ENCODE results near the gene HES1. TPM values are rescaled to one million over a fixed set of nuclear protein-coding genes. Genes with fewer than 3 reads are reported as not detected.
"Not testable (repeated sequence)": the region's sequence is repeated elsewhere in the genome, so short reads cannot be mapped to it uniquely, and the experiment has no call there.

HES1 gene
- polyA plus RNA-seq, 1 donor from 2014 or later, result 0.25 TPM

DNA sequence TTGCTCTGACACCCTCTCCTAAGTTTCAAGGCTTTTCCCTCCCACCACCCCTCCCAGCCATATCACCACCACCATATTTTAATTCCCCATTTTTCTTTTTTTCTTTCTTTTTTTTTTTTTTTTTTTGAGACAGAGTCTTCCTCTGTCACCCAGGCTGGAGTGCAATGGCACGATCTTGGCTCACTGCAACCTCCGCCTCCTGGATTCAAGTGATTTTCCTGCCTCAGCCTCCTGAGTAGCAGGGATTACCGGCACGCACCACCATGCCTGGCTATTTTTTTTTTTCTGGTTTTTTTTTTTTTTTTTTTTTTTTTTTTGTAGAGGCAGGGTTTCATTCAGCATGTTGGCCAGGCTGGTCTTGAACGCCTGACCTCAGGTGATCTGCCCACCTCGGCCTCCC lies 44.1 kb upstream of the HES1 start:
- not testable (repeated sequence) for H3K36me3 ChIP-seq (ENCODE audit: insufficient read depth, low read length); H3K27me3 ChIP-seq (ENCODE audit: insufficient read depth, low read depth, low read length); H3K9me3 ChIP-seq (ENCODE audit: low read length); H3K4me2 ChIP-seq (ENCODE audit: low read length); H3K9me2 ChIP-seq (ENCODE audit: insufficient read depth, low read length); H3K9ac ChIP-seq (ENCODE audit: low read length); H3K4me3 ChIP-seq (ENCODE audit: low read length); H2AFZ ChIP-seq (ENCODE audit: low read depth, low read length); H3K27ac ChIP-seq (ENCODE audit: low read length); H4K20me1 ChIP-seq (ENCODE audit: insufficient read depth); H3F3A ChIP-seq (ENCODE audit: insufficient read depth, low read length, poor library complexity, severe bottlenecking); H3K79me2 ChIP-seq (replicated peaks; ENCODE audit: insufficient read depth, low read length)

- no peaks in the 10 kb centered on the region for H3K9me3 ChIP-seq (ENCODE audit: low read length)
- H3K36me3 ChIP-seq (ENCODE audit: insufficient read depth, low read length), result no peaks in the 10 kb centered on the region
- no peak overlapping the region for H3K27ac ChIP-seq (ENCODE audit: low read length)
- H2AFZ ChIP-seq (ENCODE audit: low read depth, low read length), result no peak overlapping the region
- TF ChIP-seq MXI1 (conservative IDR thresholded peaks at IDR 0.05; ENCODE audit: poor library complexity, severe bottlenecking), result no peak
- no peak for TF ChIP-seq CTCF (IDR thresholded peaks at IDR 0.05; ENCODE audit: poor library complexity, severe bottlenecking)
- TF ChIP-seq RAD21 (conservative IDR thresholded peaks at IDR 0.05), result no peak
- TF ChIP-seq TAF1 (IDR thresholded peaks at IDR 0.05; ENCODE audit: low read depth), result no peak
- TF ChIP-seq POLR2AphosphoS5 (IDR thresholded peaks at IDR 0.05), result no peak
- no peak for TF ChIP-seq EZH2 (IDR thresholded peaks at IDR 0.05; ENCODE audit: borderline replicate concordance, insufficient read depth, low read length, poor library complexity, severe bottlenecking)
- TF ChIP-seq SMC3 (conservative IDR thresholded peaks at IDR 0.05; ENCODE audit: poor library complexity), result no peak
- TF ChIP-seq, protein P1, sequence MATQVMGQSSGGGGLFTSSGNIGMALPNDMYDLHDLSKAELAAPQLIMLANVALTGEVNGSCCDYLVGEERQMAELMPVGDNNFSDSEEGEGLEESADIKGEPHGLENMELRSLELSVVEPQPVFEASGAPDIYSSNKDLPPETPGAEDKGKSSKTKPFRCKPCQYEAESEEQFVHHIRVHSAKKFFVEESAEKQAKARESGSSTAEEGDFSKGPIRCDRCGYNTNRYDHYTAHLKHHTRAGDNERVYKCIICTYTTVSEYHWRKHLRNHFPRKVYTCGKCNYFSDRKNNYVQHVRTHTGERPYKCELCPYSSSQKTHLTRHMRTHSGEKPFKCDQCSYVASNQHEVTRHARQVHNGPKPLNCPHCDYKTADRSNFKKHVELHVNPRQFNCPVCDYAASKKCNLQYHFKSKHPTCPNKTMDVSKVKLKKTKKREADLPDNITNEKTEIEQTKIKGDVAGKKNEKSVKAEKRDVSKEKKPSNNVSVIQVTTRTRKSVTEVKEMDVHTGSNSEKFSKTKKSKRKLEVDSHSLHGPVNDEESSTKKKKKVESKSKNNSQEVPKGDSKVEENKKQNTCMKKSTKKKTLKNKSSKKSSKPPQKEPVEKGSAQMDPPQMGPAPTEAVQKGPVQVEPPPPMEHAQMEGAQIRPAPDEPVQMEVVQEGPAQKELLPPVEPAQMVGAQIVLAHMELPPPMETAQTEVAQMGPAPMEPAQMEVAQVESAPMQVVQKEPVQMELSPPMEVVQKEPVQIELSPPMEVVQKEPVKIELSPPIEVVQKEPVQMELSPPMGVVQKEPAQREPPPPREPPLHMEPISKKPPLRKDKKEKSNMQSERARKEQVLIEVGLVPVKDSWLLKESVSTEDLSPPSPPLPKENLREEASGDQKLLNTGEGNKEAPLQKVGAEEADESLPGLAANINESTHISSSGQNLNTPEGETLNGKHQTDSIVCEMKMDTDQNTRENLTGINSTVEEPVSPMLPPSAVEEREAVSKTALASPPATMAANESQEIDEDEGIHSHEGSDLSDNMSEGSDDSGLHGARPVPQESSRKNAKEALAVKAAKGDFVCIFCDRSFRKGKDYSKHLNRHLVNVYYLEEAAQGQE (IDR thresholded peaks at IDR 0.05; ENCODE audit: borderline replicate concordance), result no peak
- TF ChIP-seq EP300 (conservative IDR thresholded peaks at IDR 0.05; ENCODE audit: poor library complexity, severe bottlenecking), result no peak
- H3K9ac ChIP-seq (ENCODE audit: low read length), result no peak overlapping the region
- H3K27me3 ChIP-seq (ENCODE audit: insufficient read depth, low read depth, low read length), result no peaks in the 10 kb centered on the region
- H3K4me3 ChIP-seq (ENCODE audit: low read length), result no peak overlapping the region
- H3K79me2 ChIP-seq (replicated peaks; ENCODE audit: insufficient read depth, low read length), result no peaks in the 10 kb centered on the region
- H4K20me1 ChIP-seq (ENCODE audit: insufficient read depth), result no peaks in the 10 kb centered on the region
- H3K4me2 ChIP-seq (ENCODE audit: low read length), result no peak overlapping the region
- no peaks in the 10 kb centered on the region for H3K9me2 ChIP-seq (ENCODE audit: insufficient read depth, low read length)
- H3F3A ChIP-seq (ENCODE audit: insufficient read depth, low read length, poor library complexity, severe bottlenecking), result no peaks in the 10 kb centered on the region
Measured at GRCh38 chr3:194092881-194093301, 43.1 kb upstream of the HES1 start.

DNA sequence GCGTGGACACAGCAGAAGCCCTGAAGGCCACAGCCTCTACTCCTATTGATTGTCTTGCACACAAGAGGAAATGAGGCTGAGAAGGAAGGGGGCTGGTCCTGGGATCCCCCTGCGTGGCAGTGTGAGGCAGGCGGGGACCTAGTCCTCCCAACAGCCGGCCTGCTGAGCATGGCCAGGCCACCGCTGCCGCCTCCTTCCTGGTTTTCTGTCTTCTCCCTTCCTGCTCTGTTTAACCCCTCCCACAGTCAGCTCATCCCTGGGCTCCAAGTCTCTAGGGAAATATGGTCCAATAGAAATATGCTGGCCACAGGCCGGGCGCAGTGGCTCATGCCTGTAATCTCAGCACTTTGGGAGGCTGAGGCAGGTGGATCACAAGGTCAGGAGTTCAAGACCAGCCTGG lies 42.1 kb upstream of the HES1 start:
- Histone ChIP-seq H3K4me2 (ENCODE audit: low read length) (no peak overlapping the region), H3K9me3 (ENCODE audit: low read length) (no peaks in the 10 kb centered on the region), H3K27me3 (ENCODE audit: insufficient read depth, low read depth, low read length) (no peaks in the 10 kb centered on the region), H3F3A (ENCODE audit: insufficient read depth, low read length, poor library complexity, severe bottlenecking) (no peaks in the 10 kb centered on the region), H3K4me3 (ENCODE audit: low read length) (no peak overlapping the region), H3K9ac (ENCODE audit: low read length) (no peak overlapping the region), H2AFZ (ENCODE audit: low read depth, low read length) (no peak overlapping the region), H3K79me2 (replicated peaks; ENCODE audit: insufficient read depth, low read length) (no peaks in the 10 kb centered on the region), H4K20me1 (ENCODE audit: insufficient read depth) (no peaks in the 10 kb centered on the region), H3K27ac (ENCODE audit: low read length) (no peak overlapping the region), H3K9me2 (ENCODE audit: insufficient read depth, low read length) (no peaks in the 10 kb centered on the region), H3K36me3 (ENCODE audit: insufficient read depth, low read length) (no peaks in the 10 kb centered on the region)
- TF ChIP-seq EP300 (conservative IDR thresholded peaks at IDR 0.05; ENCODE audit: poor library complexity, severe bottlenecking) (no peak), RAD21 (conservative IDR thresholded peaks at IDR 0.05) (no peak), CTCF (IDR thresholded peaks at IDR 0.05; ENCODE audit: poor library complexity, severe bottlenecking) (no peak), TAF1 (IDR thresholded peaks at IDR 0.05; ENCODE audit: low read depth) (no peak), POLR2AphosphoS5 (IDR thresholded peaks at IDR 0.05) (no peak), SMC3 (conservative IDR thresholded peaks at IDR 0.05; ENCODE audit: poor library complexity) (no peak), EZH2 (IDR thresholded peaks at IDR 0.05; ENCODE audit: borderline replicate concordance, insufficient read depth, low read length, poor library complexity, severe bottlenecking) (no peak), MXI1 (conservative IDR thresholded peaks at IDR 0.05; ENCODE audit: poor library complexity, severe bottlenecking) (no peak)
- TF ChIP-seq, protein P1 (IDR thresholded peaks at IDR 0.05; ENCODE audit: borderline replicate concordance), result no peak

Data from neural cell (in vitro differentiated cells).